ENCODE results near the gene ESRRG.

The ESRRG gene

DNA sequence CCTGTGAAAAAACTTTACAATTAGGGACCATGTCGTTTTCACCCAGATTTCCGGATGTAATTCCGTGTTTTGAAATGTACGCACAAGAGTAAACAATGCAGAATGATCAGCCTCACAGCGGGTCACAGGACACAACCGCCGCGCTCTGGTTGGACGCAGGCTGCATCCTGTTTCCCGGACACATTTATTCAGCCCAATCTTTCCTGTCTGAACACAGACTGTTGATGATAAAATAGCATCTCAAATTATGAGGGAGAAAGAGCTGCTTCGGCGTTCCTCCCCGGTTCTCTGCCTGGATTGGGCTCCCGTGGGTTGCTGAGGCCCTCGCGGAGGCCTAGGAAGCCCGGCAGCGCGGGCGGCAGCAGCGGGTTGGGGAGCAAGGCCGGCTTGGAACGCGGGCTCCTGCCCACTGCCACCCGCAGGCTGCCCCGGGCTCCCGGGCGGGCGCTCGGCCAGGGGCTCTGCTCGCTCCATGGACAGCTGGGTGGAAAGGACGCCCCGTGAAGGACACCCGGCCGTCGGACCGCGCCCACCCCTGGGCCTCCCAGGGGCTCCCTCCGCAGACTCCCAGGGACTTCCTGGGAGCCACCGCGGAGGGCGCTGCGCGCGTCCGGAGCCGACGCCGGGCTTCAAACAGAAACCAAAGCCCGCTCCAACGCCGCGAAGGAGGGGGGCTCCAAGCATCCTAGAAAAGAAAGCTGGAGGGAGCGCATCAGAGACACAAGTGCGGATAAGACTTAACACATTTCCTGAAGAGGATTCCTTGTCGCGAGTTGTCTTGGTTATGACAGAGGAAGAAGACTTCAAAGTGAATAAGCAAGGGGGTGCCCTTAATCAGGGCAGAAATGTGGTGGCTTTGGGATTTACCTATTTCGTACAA is 122.3 kb downstream of the ESRRG start:
- TF ChIP-seq POLR2A (IDR thresholded peaks at IDR 0.05; ENCODE audit: low read length) (peak; percentile 51), GATA1 (IDR thresholded peaks at IDR 0.05; ENCODE audit: low read depth, low read length) (no peak)
- peak; percentile 89 to 92 for DNase-seq

DNA sequence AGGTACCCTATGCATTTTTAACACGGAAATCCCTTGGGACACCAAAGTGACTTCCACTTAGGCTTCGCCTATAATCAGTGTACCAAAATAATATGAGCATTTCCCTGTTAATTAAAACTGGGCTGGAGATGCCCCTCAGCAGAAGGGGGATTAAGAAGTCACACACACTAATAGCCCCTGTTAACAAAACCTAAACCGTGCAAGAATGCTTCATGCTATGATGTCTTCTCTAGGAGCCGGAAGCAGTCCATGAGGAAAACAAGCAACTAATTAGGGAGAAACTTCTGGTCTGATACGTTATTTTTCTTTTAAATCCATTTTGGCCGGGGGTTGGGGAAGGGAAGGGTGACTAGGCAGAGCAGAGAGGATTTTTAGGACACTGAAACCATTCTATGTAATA is 123.4 kb downstream of the ESRRG start:
- DNase-seq: no peak
- TF ChIP-seq GATA1 (IDR thresholded peaks at IDR 0.05; ENCODE audit: low read depth, low read length) (no peak), POLR2A (IDR thresholded peaks at IDR 0.05; ENCODE audit: low read length) (no peak)

DNA sequence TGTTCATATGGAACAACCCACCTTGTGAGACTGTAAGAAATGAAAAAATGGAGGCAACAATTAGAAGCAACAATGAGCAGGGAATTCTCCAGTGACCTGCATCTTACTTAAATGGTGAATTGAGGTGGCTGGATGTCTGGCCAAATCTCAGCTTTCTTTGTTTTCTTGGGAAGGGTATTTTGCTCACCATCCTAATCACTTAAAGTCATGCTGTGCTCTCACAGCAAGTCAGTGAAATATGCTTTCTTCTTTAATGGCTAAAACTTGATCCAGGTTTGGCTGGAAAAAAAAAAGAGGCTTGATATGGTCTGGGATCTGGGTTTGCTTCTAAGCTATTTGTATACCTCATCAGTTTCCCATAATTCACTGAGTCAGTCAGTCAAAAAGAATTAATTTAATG is 124.8 kb downstream of the ESRRG start:
- TF ChIP-seq POLR2A (IDR thresholded peaks at IDR 0.05; ENCODE audit: low read length) (no peak), GATA1 (IDR thresholded peaks at IDR 0.05; ENCODE audit: low read depth, low read length) (no peak)
- no peak for DNase-seq

DNA sequence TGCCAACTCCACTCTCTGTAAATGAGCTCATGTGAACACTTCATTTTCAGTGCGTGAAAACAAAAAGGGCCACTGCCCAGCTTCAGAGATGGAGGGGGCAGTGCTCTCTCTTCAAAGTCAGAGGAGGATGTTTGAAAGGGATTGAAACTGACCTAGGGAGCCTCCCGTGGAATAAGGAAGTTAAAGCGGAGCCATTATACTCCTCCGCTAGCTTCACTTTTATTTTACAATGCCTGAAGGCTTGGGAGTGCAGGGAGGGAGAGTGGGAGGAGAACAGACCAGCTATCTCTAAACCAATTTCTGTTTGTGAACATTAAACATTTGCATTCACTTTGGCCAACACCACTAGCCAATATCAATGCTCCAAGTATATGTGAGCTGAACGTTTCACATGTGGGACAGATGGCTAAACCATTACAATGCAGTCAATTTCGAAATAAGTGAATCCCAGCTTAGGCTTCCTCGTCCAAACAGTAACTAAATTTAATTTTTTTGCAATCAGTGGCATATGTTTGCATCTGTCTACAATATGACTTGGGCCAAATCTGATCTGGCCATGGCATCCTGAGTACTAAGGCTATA is 126.9 kb downstream of the ESRRG start:
- TF ChIP-seq POLR2A (IDR thresholded peaks at IDR 0.05; ENCODE audit: low read length): no peak
- TF ChIP-seq GATA1 (IDR thresholded peaks at IDR 0.05; ENCODE audit: low read depth, low read length): no peak
- no peak for DNase-seq

DNA sequence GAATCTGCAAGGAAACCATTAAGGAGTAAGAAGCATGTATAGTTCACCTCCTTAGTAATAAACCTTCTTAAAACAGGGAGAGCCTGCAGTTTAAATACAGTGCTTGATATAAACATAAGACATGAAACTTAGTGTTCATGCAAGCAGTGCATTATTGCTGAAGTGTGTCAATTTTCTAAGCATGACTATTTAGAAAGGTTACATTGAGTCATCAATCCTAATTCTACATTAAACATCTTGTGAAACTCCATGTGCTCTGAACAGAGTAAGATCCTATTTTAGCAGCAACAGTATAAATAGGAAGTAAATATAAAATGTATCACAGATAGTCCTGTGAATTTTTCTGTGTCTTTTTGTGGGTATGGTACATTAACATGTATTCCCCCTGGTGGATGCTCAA is 135.5 kb downstream of the ESRRG start:
- TF ChIP-seq GATA1 (IDR thresholded peaks at IDR 0.05; ENCODE audit: low read depth, low read length) (no peak), POLR2A (IDR thresholded peaks at IDR 0.05; ENCODE audit: low read length) (no peak)
- DNase-seq: no peak

DNA sequence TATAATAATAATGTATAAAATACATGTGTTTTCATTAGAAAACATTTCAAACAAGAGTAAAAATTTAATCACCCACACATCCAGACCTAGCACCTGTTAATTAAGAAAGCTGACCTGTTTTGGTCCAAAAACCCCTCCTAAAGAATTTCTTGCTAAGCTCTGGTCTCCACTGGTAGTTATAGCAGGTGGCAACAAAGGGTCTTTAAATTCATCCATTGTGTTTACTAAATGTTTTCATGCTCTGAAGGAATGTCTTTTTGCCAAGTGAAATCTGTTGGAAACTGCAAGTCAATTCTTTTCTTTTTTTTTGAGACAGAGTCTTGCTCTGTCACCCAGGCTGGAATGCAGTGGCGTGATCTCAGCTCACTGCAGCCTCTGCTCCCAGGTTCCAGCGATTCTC is 141.1 kb downstream of the ESRRG start:
- no peak for DNase-seq
- no peak for TF ChIP-seq POLR2A (IDR thresholded peaks at IDR 0.05; ENCODE audit: low read length)
- TF ChIP-seq GATA1 (IDR thresholded peaks at IDR 0.05; ENCODE audit: low read depth, low read length): no peak

DNA sequence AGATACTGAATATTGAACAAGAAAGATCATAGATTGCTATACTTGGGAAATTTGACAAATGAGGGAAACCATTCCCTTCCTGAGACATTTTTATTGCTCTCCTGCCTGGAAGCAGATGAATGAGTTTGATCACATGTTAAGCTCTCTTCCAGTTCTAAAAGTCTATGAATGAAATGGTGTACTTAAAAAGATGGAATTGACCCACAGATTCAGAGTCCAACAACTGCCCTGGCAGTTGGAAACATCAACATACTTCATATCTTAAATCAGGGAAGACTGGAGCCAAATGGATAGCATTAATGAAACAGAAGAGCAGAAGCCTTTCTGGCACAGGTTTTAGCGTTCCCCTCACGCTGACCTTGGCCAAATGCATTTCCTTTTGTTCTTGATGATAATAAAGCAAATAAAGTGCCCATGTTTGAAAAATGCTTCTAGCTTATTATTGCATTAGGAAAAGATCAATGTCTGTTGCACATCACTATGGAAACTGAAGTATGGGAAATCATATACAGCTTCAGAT is 142.6 kb downstream of the ESRRG start:
- no peak for DNase-seq
- no peak for TF ChIP-seq POLR2A (IDR thresholded peaks at IDR 0.05; ENCODE audit: low read length)
- TF ChIP-seq GATA1 (IDR thresholded peaks at IDR 0.05; ENCODE audit: low read depth, low read length): no peak

DNA sequence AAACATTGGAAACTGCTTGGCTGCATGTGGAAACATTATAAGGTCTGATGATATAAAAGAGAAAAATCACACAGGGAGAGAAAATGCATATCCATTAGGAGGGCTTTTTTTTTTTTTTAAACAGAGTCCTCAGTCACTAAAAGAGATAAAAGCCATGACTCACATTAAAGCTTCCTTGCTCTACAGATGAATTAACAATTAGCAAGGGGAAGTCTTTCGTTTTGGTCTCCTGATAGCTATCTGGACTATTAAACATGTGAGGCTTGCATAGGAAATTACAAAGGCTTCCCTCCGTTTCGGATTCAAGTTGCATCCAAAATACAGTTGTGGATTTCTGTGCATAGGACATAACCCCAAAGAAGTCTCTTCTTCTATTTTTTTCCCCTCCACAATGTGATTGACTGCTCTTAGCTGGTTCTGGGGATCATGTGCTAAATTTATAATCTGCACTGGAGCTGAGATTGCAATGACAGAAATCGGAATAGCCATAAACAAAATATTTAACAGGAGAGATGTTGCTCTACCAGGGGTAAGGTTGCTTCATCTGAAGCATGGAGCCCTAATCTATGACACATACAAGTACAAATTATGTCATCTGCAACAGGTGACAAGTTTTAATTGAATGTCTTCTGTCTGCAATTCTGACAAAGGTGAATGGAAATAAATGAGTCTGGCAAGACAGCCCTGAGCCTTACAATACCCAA is 146.8 kb downstream of the ESRRG start:
- no peak for TF ChIP-seq POLR2A (IDR thresholded peaks at IDR 0.05; ENCODE audit: low read length)
- peak; percentile 20 to 36 for DNase-seq

DNA sequence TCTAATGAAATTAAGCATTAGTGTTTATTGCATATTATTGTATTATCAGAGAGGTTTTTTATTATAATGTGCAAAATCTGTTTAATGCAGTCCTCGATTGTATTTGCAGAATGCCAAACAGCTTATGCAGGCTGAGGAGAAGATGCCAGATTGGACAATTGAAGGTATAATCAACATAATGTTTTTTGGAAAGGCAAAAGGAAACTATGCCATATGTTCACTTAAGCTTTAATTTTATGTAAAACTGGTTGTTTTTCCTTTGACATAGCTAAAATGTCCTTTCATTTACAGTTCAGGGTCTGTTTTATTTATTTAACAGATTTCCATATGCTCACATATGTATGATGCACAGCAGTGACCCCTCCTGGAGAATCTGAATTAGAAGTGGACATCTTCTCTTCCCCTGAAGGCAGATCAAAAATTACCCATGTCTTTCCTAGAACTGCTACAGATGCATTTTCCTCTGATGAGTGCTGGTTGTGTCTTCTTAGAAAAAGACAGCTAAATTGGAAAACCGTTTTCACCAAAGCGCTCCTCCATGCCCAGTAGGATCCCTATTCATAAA is 156.5 kb downstream of the ESRRG start:
- peak; percentile 31 to 43 for DNase-seq
- TF ChIP-seq GATA1 (IDR thresholded peaks at IDR 0.05; ENCODE audit: low read depth, low read length) (no peak), POLR2A (IDR thresholded peaks at IDR 0.05; ENCODE audit: low read length) (no peak)

DNA sequence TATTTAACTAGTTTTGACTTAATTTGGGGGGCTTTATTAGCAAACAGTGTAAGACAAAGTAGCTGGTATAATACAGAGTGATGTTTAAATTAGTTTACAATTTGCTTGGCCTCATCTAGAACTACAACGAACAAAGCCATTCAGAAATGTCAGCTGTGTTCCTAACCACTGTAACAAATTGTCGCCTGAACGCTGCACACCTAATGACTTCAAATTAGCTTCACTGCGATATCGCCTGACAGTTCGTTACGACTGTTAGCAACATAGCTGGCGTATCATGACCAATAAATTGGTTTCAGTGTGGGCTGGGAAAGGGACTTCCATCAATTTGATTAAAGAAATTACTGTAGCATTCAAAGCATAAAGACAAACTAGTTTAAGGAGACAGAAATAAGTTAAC is 160.1 kb downstream of the ESRRG start:
- DNase-seq: no peak
- no peak for TF ChIP-seq POLR2A (IDR thresholded peaks at IDR 0.05; ENCODE audit: low read length)
- no peak for TF ChIP-seq GATA1 (IDR thresholded peaks at IDR 0.05; ENCODE audit: low read depth, low read length)

DNA sequence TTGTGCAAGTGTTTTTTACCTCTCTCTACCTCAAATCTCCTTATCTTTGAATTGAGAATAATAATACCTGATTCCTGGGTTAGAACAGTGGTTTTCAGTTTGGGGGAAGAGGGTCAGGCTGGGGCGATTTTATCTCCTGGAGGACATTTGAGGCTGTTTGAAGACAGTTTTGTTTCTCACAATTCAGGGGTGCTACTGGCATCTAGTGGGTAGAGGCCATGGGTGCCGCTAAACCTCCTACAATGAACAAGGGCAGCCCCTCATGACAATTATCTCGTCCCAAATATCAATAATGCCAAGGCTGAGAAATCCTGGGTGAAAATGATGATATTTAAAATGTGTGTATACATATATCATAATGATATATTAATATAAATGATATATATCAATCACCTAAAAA is 160.8 kb downstream of the ESRRG start:
- TF ChIP-seq POLR2A (IDR thresholded peaks at IDR 0.05; ENCODE audit: low read length) (no peak), GATA1 (IDR thresholded peaks at IDR 0.05; ENCODE audit: low read depth, low read length) (no peak)
- no peak for DNase-seq

DNA sequence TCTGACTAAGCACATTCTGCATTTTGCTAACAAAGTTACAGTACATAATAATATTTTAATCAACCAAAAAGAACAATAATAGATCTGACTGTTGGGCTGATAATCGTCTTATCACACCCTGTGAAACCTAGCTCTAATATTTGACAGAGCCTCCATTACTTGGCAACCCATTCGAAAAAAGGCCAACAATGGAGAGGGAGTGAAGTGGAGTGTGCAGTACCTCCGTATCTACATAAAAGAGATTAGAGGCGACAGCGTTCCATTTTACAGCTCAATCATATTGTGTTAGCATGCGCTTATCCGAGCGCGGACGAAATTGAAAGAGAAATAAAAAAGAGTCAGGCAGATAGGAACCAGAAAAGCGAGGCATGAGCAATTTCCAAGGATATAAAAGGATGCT is 162.7 kb downstream of the ESRRG start:
- no peak for DNase-seq
- TF ChIP-seq GATA1 (IDR thresholded peaks at IDR 0.05; ENCODE audit: low read depth, low read length) (no peak), POLR2A (IDR thresholded peaks at IDR 0.05; ENCODE audit: low read length) (no peak)

DNA sequence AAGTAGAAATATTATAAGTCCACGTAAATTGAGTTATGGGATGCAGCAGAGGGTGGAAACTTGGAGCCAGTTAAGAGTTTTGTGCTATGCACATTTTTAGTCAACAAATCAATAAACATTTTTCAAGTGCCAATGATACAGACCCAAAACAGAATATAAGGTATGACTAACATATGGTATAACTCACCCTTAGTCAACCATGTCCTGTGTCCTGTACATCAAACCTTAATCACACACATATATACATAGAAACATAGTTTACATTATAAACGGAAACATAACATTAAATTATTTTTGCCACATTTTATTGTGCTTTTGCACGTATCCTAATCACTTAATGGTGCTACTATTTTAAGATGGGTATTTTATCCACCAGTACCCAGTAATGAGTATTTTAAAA is 163.9 kb downstream of the ESRRG start:
- no peak for DNase-seq
- TF ChIP-seq GATA1 (IDR thresholded peaks at IDR 0.05; ENCODE audit: low read depth, low read length) (no peak), POLR2A (IDR thresholded peaks at IDR 0.05; ENCODE audit: low read length) (no peak)

DNA sequence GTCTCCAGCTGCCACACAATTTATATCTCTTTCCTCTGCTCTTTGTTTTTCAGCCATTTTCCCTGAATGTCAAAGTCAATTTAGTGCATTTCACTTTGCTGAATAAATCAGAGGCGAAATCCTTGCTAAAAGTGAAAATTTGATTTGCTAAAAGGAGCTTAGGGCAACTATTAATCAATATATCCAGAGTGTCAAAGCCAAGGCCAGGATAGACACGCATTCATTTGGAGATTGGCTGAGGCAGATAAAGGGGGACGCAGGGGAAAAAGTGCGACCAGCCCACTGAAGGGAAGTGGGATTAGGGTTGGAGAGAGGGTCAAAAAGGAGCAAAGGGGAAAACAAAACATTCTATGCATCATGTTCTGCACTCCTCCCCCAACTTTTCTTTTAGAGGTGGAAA is 167.6 kb downstream of the ESRRG start:
- no peak for DNase-seq

More for the DNA sequence above, 167.6 kb downstream of the ESRRG start:
- no peak for TF ChIP-seq POLR2A (IDR thresholded peaks at IDR 0.05; ENCODE audit: low read length)
- no peak for TF ChIP-seq GATA1 (IDR thresholded peaks at IDR 0.05; ENCODE audit: low read depth, low read length)
